Middle frontal gyrus (tissue), 1 donor: ENCODE measurements around the gene SUSD4.
"Not testable (repeated sequence)": the region's sequence is repeated elsewhere in the genome, so short reads cannot be mapped to it uniquely, and the experiment has no call there.

Source experiments
- DNase-seq: peaks from one replicate; pipeline ENCODE4 v3.0.0-alpha.2; 2015; ENCODE audit warnings: low spot score; ENCODE audit errors: extremely low spot score

The SUSD4 gene

DNA sequence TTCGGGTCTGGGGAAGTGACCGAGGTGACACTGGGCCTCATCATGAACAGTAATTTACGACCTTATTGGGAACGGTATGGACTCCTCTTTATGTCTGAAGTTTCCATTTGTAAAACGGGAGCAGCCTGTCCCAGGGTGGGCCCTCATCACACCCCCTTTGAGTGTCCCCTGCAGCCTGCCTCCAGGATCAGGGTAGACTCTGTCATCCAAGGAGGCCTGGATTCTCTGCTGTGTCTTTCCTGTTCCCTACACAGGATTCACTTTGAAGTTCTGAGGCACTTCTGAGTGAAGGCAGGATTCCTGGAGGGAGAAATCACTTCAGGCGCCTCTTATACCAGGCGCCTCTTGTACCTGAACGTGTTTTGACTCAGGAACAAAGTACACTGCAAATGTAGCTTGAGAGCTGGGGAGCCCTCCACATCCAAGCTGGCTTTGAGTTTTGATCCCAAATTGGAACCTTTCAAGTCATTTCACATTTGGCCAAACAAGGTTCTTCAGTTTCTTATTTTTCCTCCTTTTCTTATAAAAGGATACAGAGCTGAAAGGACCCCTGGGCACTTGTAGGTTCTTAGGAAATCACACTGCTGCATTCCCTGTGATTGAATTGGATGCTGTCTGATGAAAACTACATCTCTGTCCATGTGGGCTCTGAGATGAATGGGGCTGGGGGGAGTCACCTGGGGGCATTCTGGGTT is 106.0 kb downstream of the SUSD4 start:
- no peak for DNase-seq

DNA sequence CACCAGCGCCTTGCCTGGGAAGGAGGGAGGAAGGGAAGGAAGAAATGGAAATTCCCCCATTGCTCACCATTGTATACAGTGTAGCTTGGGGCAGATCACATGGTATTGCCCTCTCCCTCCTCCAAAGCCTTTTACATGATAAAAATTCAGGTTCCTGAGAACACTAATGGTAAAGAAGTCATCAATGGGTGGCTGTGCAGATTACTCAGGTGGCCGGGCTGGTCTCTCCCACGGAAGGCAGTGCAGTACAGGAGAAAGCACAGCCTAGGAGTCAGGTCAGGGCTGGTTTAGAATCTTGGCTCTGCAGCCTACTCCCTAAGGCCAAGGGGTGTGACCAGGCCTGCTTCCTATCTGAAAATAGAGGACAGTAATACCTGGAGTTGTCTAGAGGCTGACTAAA is 107.9 kb downstream of the SUSD4 start:
- DNase-seq = no peak

DNA sequence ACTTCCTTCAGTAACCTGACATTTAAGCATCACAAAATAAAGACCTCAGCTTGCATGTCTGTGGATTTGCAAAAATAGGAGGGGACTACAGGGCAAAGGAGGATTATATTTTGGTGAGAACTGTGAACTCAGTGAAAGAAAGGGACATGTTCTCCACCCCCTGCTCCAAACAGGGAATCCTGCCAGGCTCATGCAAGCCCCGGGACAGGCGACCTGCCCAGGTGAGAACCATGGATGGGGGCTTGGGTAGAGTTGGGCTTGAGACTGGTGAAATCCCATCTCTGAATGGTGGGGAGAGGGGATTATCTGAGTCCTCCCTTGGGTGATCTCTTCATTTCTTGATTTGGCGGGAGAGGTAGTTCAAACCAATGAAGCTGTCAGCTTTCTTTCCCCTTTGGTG is 110.1 kb downstream of the SUSD4 start:
- no peak for DNase-seq

DNA sequence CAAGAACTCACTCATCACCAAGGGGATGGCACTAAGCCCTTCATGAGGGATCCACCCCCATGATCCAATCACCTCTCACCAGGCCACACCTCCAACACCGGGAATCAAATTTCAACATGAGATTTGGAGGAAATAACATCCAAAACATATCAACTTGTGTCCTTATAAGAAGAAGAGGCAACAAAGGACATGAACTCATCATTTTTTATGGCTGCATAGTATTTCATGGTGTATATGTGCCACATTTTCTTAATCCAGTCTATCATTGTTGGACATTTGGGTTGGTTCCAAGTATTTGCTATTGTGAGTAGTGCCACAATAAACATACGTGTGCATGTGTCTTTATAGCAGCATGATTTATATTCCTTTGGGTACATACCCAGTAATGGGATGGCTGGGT is 112.6 kb downstream of the SUSD4 start:
- not testable (repeated sequence) for DNase-seq

DNA sequence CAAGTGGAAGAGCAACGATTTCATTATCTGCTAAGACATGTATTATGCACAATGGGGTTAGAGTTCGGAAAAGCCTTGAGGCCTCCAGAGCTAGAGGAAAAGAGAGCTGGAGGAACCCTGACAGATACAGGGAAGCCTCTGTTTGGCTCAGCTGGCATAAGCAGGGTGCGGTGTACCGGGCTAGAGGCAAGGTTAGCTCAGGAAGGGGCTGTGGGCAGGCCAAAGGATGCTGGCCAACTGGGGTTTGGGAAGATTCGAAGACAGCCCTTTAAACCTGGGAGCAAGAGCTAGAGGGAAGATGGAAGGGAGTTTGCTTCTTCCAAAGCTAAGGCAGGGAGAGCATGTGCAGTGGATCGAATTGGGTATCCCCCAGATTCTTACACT is 113.4 kb downstream of the SUSD4 start:
- DNase-seq = no peak

DNA sequence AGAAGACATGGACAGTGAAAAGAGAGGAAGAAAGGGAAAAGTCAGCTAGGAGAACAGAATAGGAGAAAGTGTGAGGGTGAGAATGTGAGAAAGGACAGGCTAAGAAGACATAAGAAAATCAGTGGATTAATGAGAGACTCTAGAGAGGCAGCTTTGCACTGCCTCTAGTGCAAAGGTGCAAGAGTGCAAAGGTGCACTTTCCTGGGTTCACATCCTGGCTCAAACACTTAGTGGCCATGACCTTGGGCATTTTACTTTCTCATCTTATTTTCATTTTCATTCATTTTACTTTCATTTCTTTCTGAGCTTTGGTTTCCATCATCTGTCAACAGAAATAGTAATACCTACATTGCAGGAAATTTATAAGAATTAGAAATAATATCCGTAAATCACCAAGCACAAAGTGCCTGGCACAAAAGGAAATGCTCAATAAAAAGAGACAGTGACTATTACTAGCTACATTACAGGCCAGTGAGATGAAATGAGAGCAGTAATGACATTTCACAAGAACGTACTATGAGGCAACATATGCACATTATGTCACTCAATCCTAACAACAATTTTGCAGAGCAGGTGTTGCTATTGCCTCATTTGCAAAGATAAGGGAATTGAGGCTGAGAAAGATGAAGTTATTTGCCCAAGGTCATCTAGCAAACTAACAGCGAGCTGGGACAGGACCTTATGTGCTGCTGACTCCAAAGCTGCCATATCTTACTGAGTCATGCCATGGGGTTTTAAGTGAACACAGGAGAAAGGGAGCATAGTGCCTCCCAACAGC is 113.9 kb downstream of the SUSD4 start:
- no peak for DNase-seq

DNA sequence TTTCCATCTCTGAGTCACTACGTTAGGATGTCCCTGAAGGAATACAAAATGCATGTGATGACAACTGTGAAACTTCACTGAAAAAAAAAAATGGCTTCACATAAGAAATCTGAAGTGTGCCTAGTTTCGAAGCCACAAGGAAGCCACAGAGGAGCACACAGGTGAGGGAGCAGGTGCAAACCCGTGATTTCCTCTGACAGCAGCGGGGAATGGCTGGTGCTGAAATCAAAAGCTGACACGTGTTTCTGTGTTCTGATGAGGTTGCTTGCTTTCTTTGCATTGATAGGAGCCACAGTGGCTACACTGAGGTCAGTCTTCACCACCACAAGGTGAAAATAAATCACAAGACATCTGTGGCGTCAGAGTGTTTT is 115.2 kb downstream of the SUSD4 start:
- no peak for DNase-seq

DNA sequence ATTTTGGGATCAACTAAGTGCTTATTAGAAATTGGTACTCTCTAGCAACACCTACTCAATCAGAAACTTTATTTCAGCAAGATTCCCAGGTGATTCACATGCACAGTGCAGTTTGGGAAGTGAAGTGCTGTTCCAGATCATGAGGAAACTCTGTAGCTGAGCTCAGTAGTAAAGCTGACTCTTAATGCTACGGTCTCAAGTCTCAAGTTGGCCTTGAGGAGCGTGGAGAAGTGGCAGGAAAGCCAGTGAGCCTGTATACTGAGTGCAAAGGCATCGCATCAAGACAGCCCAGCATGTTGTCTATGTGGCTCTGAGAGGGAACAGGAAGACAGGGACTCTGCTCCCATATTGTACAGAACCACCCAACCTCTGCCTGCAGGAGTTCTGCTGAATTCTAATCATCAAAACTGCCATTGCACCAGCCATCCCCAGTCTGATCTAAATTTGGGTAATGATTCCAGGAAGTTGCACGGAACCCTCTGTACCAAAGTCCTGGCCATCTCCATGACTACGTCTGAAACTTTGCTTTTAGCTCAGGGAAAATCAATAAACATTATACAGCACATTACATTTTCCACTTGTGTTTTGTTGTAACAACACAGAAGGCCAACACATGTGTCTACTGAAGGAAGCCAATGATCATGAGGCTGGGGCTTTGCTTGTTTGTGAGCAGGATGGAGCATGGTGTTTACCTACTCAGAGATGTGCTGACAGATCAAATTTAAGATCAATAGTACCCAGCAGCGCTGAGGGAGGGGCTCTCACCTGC is 115.8 kb downstream of the SUSD4 start:
- DNase-seq = no peak

DNA sequence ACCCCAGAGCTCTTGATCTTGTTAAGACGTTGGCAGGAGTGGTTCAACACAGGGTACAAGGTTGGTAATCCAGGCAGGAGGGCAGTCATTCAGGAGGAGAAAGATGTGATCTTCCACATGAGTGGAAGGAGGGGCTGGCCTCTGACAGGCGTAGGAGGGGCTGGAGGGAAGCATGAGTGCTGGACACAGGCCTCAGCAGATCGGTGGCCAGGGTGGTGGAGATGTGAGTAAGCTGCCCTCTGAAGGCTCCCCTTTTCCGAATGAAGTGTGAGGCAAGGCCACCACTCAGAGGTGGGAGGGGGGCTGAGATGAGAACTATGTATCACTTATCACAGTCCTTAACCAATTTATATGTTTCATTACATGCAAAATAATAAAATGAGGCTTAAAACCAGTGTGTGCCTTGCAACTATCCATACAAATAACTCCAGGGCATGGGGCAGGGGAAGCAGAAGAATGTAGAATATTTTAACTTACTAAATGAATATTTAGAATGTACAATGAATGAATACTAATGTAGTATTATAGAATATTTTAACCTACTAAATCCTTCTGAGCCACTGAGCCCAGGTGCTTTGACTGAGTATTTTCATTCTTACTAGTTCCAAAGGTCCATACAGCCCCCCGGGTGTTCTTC is 117.4 kb downstream of the SUSD4 start:
- DNase-seq = no peak

DNA sequence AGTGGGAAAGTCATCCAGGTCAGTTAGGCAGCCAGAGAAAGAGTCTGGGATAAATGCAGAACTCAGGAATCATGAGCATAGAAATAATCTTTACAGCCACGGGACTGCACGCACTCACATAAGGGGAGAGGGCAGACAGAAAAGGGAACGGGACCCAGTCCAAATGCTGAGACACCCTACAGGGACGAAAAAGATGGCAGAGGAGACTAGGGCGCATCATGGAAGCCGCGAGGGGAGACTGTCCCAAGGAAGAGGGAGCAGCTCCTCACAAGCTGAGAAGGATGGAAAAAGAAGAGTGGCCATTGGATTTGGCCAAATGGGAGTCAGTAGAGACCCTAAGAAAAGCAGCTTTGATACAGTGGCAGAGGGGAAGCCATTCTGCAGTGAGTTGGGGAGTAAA is 118.0 kb downstream of the SUSD4 start:
- no peak for DNase-seq

DNA sequence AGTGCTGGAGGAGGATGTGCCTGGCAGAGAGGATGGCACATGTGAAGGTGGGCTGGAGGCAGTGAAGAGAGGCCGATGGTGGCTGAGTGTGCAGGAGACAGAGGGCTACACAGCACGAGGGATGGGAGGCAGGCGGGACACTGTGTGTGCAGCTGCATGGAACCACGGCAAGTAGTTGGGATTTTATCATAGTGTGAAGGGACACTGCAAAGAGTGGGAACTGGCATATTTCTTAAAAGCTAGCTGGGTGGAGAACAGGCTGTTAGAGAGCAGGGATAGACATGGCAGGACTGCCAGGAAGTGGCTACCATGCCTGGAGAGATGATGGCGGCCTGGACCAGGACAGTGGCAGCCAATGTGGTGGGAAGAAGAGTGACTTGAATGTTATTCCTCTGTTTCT is 118.6 kb downstream of the SUSD4 start:
- DNase-seq = no peak

DNA sequence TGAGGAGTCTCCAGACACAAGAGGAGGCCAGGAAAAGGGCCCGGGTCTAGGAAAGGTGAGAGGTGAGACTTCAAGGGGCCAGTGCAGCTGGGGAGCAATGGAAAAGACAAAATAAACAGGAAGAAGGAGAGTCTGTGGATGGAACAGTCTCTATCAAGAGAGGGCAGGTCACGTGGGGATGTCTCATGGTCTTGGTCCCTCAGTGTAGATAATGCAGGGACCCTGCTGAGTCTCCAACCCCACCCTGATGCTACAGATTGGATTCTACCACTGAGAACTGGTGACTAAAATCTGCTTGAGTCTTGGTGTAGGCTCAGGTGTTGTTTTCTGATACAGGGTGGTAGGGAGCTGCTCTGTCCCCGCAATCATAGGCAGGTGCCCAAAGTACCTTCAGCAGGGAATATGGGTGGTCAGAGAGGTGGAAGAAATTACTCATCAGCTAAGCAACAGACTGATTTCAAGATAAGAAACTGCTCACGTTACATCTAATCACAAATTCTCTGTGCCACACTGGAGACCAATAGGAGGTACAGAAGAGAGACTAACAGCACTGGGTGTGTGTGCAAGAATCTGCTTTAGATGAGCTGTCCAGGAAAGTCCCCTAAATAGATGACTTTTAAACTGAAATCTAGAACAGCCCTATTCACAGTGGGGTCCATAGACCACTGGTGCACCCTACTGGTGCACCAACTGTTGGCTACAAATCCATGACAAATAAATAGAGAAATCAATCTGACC is 119.4 kb downstream of the SUSD4 start:
- no peak for DNase-seq

DNA sequence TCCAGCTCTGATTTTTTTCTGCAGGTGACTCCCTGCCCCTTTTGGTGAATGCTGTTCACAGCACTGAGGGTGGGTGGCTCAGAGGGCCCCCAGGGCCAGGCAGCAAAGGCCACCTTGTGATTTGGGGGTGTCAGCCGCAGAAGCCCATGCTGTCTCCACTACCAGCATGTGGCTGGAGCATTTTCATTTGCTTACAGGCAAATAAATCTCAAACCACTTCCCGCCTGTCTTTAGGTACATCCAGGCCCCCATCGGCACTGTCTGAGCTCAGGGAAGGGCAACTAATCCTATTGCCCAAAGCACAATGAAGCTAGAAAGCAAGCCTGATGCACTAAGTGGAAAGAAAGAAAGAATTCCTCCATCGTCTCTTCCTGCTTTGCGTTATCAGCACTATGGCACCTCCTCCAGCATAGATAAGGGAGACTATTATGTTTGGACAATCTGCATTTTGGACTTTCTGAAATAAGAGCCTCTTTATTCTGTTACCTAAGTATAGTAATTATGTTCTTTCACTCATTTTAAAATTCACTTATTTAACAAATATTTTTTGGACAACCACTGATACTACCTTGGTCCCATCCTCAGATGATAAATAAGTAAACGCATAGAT is 120.4 kb downstream of the SUSD4 start:
- DNase-seq = no peak

DNA sequence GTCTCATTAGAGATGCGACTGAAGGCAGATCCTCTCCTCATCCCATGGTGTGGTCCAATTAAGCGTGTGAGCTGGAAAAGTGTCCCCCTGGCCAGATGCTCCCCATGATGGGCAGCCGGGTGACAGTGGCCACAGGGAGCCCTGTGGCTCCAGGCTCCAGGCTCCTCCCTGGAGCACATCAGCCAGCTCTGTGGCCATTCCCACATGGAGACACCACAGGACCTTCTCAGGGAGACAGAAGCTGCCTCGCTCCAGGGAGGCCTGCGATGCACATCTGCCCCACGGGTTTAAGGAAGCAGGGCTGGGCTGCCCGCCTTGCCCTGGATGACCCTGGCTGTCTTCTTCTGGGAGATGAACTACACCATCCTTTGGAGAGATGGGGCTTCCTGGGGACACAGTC is 121.0 kb downstream of the SUSD4 start:
- no peak for DNase-seq

DNA sequence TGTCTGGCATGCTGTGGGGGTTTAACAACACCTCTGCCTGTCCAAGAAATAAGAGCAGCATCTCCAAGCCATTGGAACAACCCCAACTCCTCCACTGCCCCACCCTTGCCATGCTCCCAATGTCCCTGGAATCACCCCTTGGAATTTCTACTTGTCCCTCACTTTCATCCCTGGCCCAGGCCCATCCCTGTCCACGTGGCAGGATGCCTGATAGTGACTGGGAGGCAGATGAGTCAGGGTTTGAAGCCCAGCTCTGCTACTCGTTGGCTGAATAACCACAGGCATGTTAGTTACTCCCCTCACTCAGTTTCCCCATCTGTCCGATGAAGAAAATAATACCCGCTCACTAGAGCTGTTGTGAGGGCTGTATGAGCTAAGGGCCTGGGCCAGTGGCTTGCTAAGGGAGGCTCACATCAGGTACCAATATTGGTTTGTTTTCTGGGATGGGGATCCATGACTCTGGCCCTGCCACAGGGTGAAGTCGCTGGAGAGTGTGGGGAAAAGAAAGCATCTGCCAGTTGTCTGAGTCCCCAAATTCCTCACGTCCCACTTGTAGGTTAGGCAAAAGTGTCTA is 121.5 kb downstream of the SUSD4 start:
- DNase-seq = no peak

DNA sequence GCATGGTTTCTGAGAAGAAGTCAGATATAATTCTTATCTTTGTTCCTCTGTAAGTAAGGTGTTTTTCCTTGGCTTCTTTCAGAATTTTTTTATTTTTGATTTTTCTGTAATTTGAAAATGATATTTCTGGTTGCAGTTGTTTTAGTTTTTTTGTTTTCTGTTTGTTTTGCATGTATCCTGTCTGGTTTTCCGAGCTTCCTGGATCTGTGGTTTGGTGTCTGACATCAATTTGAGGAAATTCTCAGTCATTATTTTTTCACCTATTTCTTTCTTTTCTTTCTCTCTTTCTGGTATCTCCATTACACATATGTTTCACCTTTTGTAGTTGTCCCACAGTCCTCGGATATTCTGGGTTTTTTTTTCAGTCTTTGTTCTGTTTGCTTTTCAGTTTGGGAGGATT is 123.9 kb downstream of the SUSD4 start:
- no peak for DNase-seq

DNA sequence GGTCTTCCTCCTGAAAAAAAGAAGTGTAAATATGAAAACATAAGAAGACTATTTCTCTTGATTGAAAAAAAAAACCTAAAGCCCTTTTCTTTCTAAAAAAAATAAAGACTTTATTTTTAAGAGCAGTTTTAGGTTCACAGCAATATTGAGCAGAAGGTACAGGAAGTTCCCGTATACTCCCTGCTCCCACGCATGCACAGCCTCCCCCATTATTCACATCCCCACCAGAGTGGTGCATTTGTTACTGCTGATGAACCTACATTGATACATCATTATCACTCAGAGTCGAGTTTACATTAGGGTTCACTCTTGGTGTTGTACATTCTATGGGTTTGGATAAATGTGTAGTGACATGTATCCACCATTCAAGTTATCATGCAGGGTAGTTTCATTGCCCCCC is 128.9 kb downstream of the SUSD4 start:
- DNase-seq = no peak

DNA sequence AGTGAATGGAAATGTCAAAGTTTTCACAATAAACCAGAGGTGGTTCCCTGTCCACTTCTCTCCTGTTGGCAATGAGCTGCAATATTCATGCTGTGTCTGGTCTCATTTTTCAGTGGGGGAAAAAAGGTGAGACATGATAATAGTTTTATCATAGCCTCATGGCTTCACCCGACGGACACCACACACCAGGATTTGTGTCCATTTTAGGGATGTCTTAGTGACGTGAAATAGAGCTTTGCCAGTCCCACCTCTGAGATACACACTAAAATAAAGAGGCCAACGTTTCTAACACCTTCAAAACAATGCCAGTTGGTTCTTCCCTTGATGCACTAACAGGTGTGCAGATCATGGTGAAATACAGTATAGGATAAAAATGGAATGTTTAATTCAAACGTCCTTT is 129.4 kb downstream of the SUSD4 start:
- DNase-seq = no peak

DNA sequence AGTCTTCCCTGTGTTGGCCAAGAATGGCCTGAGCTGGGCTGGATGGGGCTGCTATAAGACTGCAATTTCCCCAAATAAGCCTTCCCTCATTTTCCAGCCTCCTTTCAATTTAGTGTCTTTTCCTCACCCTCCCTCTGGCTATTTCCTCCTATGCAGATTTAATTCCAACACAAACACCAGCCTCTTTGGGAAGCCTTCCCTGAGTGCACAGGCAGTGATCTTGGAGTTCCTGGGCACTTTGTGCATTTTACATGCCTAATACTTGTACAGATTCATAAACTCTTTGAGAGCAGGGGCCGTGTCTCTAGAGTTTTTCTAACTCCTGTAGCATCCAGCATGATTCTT is 129.8 kb downstream of the SUSD4 start:
- no peak for DNase-seq

DNA sequence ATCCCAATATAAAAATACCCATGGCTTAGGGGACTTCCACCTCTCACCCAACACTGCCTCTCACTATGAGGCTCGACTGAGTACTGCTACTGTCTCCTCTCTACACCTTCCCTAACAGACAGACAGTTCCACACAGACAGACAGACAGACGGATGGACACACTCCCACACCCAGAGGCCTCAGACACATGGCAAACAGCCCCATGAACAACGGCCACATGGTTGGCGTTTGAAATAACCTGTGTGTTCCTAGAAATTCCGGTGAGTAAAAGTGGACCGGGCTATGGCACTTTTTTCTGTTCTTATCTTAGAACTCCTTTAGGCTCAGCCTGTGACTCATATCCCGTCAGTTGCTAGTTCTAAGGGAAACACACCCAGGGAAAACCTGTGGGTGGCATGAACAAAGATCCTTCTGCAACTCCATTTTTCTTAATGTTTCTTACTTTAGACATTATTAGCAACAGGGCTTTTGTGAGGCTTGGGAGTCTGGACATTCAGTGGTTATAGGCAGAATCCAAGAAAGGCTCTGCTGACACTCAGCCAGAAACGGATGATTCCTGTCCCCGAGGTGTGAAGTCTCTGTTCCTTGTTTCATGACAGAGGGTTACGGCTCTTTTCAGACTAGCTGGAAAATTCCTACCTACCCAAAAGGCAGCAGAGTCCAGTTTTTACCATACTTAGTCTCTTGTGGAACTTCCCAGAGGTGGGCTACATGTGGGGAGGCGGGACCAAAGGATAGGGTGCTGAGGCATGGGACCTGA is 130.4 kb downstream of the SUSD4 start:
- DNase-seq = peak; percentile 59
